GM23248 (cell line): Measurements from ENCODE around the gene PKNOX1.
"Not testable (repeated sequence)": the region's sequence is repeated elsewhere in the genome, so short reads cannot be mapped to it uniquely, and the experiment has no call there.

ENCODE experiments used
- EZH2 ChIP-seq: fragments of 200-600 bp; sonication (generic); IDR thresholded peaks from 2 replicates; pipeline ENCODE4 v1.6.1; 2018; ENCODE audit warnings: antibody characterized with exemption, mild to moderate bottlenecking; ENCODE audit not compliant: insufficient read depth, poor library complexity, severe bottlenecking
- EZH2phosphoT487 ChIP-seq: fragments of 200-600 bp; sonication (generic); IDR thresholded peaks from 2 replicates; pipeline ENCODE4 v1.6.1; 2018; ENCODE audit warnings: antibody characterized with exemption, moderate library complexity, mild to moderate bottlenecking, low read depth; ENCODE audit not compliant: insufficient read depth

DNA sequence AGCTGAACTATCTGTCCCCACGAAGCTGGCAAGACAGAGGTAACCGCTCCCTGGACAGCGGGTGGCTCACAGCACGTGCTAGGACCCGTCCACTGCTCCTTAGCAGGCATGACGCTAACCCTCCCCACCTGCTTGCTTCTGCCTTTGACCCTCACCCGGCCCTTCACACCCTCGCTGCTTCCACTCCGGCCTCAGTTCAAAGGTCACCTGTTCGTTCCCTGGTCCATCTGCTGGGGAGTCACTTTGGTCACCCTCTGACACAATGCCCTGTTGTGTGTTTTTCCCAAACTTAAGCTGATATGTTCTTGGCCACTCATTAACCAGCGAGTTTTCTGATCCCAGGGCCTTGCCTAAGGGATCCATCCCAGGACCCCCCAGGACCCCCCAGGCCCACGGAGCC is 93.7 kb downstream of the PKNOX1 start:
- TF ChIP-seq EZH2phosphoT487, EZH2: not testable (repeated sequence)
